HG02623 (cell line): ENCODE measurements around the gene EHMT1.
A peak's percentile ranks its signal among the peaks of the same experiment; 100 is the strongest.

Experiments
- ATAC-seq: cut with Tn5 transposase; IDR thresholded peaks from one replicate; pipeline ENCODE4 v1.9.1; 2021; ENCODE audit warnings: moderate library complexity; ENCODE audit not compliant: unreplicated experiment

The EHMT1 gene

DNA sequence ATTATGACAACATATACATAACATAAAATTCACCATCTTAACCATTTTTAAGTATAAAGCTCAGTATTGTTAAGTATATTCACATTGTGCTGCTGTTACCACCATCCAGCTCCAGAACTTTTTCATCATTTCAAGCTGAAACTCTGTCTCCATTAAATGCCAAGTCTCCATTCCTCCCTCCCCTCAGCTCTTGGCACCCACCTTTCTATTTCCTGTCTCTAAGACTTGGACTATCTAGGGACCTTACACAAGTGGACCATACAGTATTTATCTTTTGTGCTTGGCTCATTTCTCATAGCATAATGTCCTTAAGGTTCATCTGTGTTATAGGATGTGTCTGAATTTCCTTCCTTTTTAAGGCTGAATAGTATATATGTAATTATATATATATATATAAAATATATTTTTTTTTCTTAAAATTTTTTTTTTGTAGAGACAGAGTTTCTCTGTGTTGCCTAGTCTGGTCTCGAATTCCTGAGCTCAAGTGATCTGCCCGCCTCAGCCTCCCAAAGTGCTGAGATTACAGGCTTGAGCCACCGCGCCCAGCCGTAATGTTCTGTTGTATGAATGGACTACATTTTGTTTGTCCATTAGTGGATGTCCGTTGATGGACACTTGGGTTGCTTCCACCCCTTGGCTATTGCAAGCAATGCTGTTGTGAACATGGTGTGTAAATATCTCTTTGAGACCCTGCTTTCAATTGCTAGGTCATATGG is 72.3 kb downstream of the EHMT1 start:
- ATAC-seq, result no peak

DNA sequence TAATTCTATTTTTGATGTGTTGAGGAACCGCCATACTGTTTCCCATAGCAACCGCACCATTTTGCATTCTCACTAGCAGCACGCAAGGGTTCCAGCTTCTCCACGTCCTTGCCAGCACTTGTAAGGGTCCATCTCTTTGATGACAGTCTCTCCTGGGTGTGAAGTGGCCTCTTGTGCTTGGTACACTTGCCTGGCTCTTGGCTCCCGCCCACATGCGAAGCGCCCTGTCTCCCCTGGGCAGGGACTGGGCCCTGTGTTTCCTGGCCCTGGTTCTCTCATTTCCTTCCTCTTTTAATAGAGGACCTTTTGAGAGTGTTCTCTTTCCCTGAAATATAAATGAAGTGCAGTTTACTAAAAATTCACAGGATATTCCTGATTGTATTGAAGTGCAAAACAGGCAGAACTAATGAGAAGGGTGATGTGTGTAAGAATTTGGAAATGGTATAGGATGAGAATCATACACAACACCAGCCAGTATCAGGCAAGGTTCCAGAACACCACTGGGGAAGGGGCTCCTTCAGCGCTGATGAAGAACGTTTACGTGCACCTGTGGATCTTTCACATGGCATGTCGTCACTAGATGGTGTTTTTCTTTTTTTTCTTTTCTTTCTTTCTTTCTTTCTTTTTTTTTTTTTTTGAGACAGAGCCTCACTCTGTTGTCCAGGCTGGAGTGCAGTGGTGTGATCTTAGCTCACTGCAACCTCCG is 73.0 kb downstream of the EHMT1 start:
- ATAC-seq, result no peak

DNA sequence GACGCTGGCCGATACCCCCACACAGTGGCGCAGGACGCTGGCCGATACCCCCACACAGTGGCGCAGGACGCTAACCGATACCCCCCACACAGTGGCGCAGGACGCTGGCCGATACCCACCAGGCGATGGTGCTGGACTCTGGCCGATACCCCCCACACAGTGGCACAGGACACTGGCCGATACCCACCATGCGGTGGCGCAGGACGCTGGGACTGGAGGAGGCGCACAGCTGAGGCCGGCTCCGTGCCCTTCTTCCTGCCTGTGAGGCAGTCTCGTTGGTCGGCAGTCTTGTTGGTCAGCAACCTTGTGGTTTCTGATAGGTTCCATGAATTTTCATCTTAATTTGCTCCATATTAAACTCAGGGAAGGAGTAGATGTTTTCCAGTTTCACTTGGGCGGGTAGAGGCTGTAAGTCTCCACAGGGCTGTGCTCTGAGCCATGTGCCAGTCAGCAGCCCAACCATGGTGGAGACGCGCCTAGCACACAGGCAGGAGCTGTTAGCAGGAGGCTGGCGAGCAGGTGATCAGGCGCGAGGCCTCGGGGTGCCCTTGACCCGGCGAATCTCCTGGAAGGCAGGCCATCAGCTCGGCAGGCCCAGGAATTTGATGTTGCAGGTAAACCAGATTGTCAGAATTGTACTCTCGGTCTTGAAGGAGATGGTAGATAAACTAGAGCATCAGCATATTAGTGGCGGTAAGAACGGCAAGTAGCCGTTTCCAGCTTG is 75.6 kb downstream of the EHMT1 start:
- no peak for ATAC-seq

DNA sequence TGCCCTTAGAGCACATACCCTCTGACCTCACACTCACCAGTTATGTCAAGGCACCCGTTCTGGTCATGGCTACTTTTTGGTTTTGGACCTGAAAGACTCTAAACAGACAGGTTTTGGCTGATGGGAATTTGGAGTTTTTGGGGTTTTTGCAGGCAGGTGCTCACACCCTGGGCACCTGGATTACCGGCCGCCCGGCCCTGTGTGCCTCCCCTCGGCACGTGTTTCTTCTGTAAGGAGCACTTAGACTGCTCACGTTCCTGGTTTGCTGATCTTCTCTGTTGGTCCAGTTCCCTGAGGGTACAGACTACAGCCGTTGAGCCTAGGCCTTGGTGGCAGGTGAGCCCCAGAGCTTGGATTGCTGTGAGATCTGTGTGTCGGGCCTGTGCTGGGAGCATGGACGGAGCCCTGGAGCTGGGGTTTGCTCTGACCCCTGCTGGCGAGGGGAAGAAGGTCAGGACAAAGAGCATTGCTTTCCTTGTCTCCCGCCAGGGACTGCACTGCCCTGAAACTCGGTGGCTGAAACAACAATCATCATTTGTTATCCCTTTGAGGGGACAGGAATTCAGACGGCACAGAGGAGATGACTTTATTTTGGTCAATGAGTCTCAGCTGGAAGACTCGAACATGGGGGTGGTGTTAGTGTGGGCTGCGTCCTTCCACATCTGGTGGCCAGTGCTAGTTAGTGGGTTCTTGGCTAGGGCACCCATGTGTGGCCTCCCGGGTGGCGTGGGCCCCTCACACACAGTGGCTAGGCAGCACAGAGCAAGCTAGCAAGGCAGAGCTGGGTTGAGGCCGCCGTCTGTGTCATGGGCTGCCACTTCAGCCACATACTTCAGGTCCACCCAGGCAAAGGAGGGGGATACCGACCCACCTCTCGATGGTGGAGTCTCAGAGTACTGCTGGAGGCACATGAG is 76.4 kb downstream of the EHMT1 start:
- ATAC-seq, result no peak

DNA sequence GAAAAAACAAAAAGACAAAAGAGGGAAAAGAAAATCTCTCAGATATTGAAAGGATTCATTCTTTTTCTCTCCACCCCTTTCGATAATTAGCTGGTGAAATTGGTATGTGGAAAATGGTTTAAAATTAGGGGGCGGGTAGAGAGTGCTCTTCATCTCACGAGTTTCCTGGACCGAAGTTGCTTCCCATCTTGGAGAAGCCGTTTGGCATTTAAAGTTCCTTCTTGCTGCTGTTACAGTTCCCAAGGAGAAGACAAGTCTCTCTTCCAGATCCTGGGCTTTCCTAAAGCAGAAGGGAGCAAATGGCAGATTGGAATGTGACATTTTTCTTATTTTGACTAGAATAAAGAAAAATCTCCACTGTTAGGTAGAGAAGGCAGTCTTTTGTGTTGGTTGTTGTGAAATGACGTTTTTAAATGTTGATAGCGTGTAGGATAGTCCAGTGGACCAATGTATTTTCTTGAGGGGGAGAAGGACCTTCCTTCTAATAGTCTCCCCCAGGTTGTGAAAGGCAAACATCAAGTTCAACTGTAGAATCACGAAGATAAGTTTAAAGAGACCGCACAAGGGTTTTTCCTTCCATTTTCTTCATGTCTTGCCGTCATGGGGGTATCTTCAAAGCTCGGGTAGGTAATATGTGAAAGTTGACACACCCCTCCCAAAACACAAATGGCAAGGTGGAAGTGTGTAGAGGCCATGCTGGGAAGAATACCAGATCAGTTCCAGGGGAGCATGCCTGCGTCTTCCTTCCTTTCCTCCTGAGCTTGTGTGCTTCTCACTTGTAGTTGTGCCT is 77.5 kb downstream of the EHMT1 start:
- no peak for ATAC-seq

DNA sequence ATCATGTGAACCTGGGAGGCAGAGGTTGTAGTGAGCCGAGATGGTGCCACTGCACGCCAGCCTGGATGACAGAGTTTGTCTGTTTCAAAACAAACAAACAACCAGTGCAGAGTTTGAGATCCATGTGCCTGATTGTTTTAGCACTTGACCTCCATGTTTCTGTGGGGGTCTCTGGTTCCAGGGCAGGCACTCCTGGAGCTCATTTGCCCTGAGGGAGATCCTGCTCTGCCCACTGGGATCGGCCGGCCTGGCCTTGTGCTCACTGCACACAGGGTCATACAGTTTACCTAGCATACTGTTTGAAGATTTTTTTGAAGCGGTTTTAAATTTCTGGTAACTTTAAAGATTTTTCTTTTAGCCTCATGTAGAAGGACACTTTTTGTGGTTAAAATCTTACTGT is 78.4 kb downstream of the EHMT1 start:
- no peak for ATAC-seq

DNA sequence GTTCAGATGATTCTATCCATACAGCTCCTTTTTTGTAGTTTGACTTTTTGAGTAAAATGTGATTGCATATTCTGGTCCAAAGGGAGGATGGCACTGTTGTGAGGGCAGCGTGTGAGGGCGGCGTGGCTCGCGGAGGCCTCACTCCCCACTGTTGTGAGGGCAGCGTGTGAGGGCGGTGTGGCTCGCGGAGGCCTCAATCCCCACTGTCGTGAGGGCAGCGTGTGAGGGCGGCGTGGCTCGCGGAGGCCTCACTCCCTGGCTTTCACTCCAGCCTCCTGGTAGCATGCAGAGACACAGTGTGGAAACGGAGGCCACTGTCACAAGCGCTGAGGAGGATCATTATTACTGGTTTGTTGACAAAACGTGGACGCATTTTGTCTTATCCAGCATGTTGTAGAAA is 79.0 kb downstream of the EHMT1 start:
- ATAC-seq, result no peak

DNA sequence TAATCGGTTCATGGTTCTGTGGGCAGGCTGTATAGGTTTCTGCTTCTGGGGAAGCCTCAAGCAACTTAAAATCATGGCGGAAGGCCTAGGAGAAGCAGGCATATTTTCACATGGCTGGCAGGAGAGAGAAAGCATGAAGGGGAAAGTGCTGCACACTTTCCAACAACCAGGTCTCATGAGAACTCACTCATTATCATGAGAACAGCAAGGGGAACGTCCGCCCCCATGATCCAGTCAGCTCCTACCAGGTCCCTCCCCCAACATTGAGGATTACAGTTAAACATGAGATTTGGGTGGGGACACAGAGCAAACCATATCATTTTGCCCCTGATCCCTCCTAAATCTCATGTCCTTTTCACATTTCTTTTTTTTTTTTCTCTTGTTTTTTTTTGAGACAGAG is 82.1 kb downstream of the EHMT1 start:
- ATAC-seq, result no peak

DNA sequence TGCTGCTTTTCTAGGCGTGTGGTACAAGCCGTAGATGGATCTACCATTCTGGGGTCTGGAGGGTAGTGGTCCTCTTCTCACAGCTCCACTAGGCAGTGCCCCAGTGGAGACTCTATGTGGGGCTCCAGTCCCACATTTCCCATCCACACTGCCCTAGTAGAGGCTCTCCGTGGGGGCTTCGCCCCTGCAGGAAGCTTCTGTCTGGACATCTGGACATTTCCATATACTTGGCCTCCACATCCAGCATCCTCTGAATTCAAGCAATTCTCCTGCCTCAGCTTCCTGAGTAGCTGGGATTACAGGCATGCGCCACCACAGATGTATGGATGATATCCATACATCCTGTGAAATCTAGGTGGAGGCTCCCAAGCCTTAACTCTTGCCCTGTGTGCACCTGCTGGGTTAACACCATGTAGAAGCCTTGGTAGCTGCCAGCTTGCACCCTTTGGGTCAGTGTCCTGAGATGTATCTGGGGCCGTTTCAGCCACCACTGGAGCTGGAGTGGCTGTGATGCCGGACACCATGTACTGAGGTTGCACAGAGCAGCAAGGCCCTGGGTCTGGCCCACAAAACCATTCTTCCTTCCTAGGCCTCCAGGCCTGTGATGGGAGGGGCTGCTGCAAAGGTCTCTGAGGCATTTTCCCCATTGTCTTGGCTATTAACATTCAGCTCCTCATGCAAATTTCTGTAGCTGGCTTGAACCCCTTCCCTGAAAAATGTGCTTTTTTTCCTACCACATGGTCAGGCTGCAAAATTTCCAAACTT is 84.0 kb downstream of the EHMT1 start:
- ATAC-seq, result no peak

DNA sequence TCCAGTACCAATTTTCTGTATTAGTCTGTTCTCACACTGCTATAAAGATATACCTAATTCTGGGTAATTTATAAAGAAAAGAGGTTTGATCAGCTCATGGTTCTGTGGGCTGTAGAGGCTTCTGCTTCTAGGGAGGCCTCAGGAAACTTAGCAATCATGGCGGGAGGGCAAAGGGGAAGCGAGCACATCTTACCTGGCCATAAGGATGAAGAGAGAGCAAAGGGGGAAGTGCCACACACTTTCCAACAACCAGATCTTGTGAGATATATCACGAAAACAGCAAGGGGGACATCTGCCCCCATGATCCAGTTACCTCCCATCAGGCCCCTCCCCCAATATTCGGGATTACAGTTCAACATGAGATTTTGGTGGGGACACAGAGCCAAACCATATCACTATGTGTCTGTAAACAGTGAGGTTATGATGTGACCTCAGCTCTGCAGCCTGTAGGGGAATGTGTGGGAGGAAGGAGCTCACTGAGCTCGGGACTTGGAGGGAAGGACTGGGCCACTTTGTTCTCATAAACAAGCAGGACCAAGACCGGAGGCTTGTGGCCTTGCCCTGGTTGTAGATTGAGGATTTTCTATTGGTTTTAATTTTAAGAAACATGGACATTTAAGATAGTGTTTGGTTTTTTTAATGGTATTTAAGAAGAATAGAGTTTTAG is 85.2 kb downstream of the EHMT1 start:
- ATAC-seq, result no peak

DNA sequence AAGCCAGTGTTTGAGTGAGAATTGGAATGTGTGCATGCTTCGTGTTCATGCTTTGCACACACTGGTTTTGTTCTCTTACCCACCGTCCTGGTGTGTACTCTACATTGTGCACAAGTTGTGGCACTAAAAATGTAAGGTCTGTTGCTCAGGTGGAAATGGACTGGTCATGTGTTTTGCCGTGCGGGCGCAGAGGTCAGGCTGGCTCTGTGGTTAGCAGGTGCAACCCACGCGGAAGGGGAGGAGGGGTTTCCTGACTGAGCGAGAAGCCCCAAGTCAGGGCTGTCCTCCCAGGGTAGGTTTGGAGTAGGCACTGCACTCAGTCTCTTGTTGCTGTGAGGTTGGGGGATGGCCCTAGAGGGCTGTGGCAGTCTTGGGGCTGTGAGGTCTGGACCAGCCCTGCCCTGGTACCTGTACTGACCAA is 86.6 kb downstream of the EHMT1 start:
- ATAC-seq, result peak; percentile 68

DNA sequence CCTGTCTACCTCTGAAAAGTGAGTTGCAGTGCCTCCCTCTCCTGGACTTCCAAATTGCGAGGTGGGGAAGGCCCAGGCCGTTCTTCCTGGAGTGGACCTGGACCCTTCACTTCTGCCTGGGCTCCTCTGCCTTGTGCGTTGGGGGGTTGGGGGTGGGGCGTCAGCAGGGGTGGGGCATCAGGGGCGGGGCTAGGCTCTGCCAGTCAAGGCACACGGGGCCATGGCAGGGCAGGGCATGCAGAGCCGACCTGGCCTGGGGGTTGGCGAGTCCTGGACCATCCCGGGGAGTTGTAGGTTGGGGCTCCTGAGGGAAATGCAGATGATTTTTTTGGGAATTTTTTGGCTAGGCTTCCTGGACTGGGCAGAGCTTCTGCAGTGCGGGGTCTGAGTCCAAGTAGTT is 87.1 kb downstream of the EHMT1 start:
- no peak for ATAC-seq

DNA sequence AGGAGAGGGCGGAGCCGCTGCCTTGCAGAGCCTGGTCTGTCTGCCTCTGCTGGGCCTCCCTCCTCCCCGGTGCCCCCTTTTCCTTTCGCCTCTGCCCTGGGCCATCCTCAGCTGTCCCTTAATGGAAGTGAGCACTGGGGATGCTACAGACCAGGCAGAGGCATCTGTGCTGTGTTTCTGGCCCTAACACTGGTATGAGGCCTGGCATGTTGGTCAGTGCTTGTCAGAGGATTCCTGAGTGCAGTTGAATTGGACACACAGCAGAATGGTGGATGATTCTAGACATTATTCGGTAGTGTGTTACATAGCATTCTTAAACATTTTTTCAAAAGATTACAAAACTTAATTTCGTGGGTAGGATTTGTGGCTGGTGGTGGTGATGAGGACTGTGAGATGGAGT is 88.6 kb downstream of the EHMT1 start:
- no peak for ATAC-seq

DNA sequence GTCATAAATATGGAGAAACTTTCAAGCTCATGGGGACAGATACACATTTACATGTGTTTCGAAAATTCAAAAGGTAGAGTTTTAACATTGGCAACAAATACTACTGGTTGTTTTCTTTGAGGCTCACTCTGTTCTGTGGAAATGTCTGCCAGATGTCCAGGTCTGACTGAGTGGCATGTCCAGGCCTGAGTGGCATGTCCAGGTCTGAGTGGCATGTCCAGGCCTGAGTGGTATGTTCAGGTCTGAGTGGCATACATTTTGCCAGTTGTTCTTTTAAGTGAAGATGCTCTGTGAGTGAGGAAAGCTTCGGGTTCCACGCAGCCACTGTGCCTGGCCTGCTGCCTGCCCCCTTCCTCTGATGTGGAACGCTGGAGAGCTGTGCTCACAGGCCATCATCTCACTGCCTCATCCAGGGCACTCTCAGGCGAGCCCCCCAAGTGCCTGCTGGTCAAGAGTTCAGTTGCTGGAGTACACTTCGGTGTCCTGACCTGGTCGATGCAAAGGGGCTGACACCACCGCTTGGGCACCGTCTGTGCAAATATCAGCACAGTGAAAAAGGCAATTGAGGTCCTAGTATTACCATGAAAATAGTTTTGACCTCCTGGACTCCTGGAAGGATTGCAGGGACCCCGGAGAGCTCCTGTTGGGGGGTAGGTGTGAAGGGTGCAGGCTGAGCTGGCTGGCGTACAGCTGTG is 89.9 kb downstream of the EHMT1 start:
- ATAC-seq, result no peak

DNA sequence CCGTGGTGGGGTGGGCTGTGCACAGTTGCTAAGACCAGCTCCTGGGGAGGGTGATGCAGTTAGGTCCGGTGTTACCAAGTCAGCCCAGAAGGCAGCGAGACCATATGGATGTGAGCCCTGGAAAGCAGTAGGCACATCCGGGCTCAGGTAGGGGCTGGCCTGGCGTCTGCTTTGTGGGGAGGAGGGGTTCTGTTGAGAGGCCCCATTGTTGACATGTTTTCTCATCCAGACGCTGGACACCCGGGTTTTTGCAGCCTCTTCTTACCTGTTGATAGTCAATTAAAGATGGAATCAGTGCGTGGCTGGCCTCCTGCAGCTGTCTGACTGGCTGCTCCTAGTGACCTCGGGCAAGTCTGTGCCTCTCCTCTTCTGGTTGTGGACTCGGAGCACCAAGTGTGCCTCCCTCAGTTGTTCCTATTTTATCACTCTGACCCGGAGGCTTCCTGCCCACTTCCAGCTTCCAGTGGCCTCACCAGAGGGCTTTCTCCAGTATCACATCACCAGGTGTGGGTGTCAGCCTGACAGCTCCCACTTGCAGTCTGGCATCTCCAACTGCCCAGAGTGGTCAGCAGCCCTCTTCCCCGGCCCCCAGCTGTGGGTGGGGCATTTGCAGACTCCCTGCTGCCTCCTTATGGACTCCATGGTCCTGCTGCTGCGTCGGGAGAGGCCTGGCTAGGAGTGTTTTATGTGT is 90.8 kb downstream of the EHMT1 start:
- ATAC-seq, result no peak

DNA sequence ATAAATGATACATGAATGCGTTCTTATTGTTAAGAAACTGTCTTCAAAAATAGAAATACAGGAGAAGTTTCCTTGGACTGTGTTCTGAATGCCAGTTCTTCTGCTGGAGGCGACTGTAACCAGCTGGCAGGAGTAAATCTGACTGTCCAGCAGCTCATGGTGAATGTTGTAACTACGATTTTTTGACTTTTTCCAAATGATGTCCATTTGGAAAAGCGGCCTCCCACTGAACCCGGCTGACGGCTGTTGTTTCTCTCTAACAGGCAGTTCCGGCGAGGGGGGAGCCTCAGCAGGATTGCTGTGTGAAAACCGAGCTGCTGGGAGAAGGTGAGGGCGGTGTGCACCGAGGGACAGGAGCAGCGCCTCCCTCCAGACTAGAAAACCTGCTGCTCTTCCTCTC is 91.9 kb downstream of the EHMT1 start:
- ATAC-seq, result no peak

DNA sequence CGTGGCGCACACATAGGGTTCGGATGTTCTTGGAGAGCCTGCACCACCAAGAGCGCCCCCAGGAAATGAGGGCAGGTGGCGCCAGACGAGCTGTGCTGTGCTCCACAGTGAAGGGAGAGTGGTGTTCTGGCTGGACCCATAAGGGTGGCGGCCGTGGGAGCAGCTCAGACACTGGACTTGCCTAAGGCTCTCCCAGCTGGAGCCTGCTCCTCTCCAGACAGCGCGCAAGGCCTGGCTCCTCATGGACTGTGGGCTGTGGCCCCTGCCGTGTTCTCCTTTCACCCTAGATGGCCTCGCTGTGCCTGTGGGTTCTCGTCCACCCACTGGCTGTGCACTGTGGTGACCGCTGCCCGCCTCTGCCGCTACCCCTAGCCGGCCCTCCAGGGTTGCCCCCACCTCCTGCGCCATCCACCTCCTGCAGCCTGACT is 92.9 kb downstream of the EHMT1 start:
- no peak for ATAC-seq

DNA sequence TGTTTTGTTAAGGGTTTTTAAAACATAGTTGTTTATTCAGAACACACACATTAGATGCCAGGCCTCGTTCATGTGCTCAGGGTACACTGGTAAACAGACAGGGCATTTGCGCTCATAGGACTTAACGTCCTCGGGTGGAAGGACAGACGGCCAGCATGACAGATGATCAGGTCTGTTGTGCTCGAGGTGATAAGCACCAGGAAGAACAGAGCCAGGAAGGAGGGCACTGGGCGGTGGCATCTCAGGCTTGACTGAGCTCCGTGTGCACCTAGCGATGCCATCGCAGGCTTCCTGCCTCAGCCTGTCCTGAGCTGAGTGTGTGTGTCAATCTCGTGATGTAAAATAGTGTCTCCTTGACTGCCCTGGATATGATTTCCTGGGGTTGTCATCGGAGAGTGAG is 96.5 kb downstream of the EHMT1 start:
- ATAC-seq, result no peak
